ENCODE data around the gene HDLBP.
A peak's percentile ranks its signal among the peaks of the same experiment; 100 is the strongest.

HDLBP gene, protein sequence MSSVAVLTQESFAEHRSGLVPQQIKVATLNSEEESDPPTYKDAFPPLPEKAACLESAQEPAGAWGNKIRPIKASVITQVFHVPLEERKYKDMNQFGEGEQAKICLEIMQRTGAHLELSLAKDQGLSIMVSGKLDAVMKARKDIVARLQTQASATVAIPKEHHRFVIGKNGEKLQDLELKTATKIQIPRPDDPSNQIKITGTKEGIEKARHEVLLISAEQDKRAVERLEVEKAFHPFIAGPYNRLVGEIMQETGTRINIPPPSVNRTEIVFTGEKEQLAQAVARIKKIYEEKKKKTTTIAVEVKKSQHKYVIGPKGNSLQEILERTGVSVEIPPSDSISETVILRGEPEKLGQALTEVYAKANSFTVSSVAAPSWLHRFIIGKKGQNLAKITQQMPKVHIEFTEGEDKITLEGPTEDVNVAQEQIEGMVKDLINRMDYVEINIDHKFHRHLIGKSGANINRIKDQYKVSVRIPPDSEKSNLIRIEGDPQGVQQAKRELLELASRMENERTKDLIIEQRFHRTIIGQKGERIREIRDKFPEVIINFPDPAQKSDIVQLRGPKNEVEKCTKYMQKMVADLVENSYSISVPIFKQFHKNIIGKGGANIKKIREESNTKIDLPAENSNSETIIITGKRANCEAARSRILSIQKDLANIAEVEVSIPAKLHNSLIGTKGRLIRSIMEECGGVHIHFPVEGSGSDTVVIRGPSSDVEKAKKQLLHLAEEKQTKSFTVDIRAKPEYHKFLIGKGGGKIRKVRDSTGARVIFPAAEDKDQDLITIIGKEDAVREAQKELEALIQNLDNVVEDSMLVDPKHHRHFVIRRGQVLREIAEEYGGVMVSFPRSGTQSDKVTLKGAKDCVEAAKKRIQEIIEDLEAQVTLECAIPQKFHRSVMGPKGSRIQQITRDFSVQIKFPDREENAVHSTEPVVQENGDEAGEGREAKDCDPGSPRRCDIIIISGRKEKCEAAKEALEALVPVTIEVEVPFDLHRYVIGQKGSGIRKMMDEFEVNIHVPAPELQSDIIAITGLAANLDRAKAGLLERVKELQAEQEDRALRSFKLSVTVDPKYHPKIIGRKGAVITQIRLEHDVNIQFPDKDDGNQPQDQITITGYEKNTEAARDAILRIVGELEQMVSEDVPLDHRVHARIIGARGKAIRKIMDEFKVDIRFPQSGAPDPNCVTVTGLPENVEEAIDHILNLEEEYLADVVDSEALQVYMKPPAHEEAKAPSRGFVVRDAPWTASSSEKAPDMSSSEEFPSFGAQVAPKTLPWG (N-terminal part only)

DNA sequence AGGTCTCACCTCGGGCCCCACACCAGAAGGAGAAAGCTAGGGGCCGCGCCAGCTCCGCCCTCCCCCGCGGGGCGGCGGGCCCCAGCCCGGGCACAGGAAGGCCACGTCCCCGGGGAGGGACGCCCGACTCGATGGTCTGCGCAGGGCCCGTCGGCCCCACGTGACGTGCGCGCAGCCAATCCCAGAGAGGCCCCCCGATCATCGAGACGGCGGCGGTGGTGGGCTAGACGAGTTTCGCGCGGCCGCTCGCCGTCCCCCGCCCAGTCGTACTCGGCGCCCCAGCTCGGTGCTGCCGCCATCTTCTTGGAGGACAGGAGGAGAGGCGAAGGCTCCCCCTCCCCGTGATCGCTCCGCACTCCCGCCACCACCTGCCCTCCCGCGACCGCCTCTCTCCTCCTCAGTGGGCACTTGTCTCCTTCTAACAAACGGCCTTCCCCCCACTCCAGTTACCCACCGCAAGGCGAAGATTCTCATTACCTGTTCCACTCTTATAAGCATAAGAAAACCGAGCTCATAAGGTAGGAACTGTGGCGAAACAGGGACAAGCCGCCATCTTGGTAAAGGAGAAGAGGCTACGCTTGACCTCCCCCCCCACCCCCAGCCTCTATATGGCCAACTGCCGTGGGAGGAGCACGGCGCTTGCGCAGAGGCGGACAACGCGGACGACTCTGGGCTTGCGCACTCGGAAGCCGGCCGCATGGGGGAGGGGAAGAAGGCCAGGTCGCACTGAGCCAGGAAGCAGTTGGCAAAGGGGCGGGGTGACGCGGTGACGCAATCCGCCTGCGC lies at the start of gene HDLBP:
Gene HDLBP, minus strand, starts transcription at position 580 of the 786 bp plus-strand sequence. CDS start 48,803 bp downstream, outside the sequence.
- DNase-seq: peak; percentile 94

GRCh38 chr2:241364781-241365180 lies 49.3 kb upstream of the HDLBP start:
- no peak for DNase-seq

DNA sequence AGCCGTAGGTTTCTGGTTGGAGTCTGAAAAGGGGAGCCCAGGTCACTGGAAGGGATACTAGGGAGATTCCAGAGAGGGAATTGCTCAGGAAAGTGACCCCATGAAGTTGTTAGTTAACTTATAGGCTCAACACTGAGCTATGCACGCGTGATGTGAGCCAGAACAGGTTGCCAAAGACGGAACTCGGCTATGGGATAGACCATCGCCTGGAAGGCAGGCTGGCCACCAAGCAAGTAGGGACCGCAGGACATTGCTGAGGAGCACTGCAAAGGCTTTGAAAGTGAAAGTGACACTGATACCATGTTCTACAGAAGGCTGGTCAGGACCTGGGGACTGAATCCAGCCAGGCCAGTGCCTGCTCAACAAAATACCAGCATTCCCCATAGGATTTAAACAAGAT lies 48.0 kb upstream of the HDLBP start:
- no peak for DNase-seq

- no peak for DNase-seq
Observed at GRCh38 chr2:241359481-241360045, 44.1 kb upstream of the HDLBP start.

- DNase-seq: no peak
Observed at GRCh38 chr2:241358470-241358869, 43.0 kb upstream of the HDLBP start.

- no peak for DNase-seq
Observed at GRCh38 chr2:241357531-241357930, 42.1 kb upstream of the HDLBP start.

- DNase-seq: no peak
Observed at GRCh38 chr2:241356871-241357260, 41.4 kb upstream of the HDLBP start.

DNA sequence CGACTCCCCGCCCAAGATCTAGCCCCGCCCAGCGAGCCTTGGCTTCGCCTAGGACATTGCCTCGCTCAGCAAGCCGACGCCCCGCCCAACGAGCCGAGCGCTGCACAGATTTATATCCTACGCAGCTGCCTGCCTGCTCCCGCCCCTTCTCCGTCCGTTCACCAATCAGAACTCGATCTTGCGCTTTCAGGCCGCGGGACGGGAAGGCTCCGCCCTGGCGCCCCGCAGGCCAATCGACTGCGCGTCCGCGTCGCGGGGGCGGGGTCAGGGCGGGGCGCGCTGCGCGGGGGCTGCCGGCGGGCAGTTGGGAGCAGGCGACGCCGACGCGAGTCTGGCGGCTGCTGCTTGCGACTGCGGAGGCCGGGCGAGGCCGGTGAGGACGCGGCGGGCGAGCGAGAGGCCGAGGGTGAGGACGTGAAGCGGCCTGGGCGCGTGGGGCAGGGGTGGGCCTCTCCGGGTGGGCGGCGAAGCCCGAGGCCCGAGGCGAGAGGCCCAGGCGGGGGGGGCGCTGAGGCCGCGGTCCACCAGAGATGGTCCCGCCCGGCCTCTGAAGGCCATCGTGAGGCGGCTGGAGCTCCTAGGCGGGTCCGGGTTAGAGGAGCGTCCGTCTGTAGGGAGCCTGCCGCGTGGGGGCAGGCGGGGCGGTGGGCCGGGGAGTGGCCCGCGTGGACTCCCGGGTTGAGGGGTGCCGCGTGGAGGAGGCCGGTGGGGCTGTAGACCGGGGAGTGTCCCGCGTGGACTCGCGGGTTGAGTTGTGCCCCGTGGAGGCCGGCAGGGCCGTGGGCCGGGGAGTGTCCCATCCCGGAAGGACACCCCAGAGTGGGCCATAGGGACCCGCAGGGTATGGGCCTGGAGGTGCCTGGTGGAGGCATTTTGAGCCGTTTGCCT lies 40.8 kb upstream of the HDLBP start, which contains the start of gene FARP2:
Gene FARP2, plus strand, starts transcription at position 303 of the 888 bp plus-strand sequence. CDS start 16,823 bp downstream, outside the sequence.
- DNase-seq: peak; percentile 94

DNA sequence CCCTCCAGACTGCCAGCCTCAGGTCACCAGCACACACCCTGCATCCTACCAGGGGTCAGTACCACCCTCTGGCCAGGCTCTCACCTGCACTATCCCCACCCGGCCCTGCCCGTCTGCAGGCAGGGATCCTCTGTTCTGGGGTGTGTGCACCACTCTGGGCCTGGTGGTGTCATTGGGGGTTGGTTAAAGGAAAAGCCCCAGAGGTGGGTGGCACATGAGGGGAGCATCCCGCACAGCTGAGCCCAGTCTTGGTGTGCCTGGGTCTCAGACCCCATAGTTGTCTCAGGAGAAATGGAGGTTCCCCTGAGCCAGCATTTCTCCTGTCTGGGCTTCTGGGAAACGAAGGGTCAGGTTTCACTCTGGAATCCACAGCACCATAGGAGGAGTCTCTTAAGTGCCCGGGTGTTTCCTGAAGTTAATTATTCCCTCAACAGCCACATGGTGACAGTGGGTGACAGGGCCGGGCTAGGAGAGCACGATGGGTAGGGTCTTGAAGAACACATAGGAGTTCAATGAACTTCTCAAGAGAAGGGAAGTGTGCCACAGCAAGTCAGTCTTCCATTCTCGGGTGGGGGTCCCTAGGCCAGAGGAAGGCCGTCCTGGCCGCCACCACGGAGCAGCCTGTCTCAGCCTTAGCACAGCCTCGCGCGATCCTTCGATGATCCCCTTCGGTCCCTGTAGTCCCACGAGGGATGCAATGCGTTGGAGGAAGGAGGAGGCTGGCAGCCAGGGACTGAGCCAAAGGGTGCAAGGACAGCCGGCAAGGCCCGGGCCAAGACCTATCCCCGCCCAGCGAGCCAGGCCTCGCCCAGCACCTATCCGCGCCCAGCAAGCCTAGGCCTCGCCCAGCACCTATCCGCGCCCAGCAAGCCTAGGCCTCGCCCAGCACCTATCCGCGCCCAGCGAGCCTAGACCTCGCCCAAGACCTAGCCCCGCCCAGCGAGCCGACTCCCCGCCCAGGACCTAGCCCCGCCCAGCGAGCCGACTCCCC lies 39.5 kb upstream of the HDLBP start:
- DNase-seq: no peak

- no peak for DNase-seq
Observed at GRCh38 chr2:241352227-241352626, 36.8 kb upstream of the HDLBP start.

GRCh38 chr2:241351640-241352031 lies 36.2 kb upstream of the HDLBP start:
- no peak for DNase-seq

DNA sequence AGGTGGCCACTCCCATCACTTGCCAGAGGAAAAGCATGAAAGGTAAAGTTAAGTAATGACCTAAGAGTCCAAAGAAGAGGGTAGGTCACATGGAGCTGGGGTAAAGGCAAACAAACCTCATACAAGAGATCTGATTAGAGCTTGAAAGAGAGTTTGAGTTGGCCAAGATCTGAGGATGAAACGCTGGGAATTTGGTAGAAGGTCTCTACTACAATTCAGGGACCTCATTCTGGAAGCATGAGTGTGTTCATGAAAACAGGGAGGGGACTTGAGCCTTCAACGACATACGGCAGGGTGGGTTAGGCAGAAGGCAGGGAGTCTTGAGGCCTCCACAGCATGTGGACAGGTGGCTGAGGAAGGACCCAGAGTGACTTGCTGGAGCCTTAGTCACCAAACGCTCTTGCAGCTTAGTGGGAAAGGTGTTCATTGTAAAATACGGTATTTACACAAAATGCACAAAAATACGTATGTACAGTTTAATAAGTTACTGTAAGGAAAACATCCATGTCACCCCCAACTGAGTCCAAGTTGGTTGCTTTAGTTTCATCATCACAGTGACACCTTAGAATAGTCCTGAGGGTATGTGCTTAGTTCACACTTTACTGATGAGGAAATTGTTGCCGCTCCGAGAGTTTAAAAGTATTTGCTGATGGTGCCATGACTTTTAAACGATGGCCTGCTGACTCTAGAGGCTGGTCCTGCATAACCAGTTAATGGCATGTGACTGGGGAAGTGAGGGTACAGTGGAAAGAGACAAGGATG lies 35.6 kb upstream of the HDLBP start:
- no peak for DNase-seq

DNA sequence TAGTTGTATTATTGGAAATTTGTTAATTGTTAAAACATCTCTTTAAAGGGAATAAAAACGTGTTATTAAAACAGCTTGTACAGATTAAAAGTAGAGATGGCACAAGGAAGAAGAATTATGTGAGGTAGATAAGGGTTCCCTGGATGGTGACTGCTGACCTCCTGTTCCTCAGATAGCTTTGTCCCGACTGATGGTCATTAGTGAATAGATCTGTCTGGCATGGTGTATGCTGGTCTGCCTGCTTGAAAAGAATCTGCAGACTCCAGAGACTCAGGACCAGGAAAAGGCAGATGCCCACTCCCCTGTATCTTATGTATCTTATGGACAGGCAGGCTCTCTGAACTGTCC lies 35.0 kb upstream of the HDLBP start:
- DNase-seq: no peak

GRCh38 chr2:241349941-241350340 lies 34.5 kb upstream of the HDLBP start:
- no peak for DNase-seq

- DNase-seq: no peak
Observed at GRCh38 chr2:241344925-241345651, 29.6 kb upstream of the HDLBP start.

DNA sequence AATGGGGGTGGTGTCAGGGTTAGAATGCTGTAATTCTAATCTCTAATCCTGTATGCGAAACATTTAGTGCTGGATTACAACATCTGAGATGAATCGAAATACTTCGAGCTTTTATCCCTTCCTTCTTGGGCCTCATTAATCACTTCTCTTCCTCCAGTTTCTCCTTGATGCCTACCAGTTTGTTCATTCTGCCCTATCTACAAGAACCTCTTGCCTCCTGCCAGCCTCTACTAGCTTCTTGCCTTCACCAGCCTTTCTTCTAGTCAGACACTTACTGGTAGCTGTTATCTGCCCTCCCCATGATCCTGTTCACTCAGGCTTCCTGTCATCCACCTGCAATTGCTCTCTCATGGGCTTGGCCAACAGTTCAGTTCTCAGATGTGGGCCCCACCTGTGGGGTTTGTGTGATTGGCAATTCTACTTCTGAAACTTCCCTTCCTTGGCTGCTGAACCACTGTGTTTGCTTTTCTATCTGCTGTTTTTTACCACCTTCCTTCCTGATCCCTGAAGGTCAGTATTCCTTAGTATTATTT lies 25.2 kb upstream of the HDLBP start:
- DNase-seq: no peak

- DNase-seq: no peak
Observed at GRCh38 chr2:241339839-241340630, 24.6 kb upstream of the HDLBP start.
